Suprapubic skin (tissue), 4 donors: ENCODE data around the gene PNRC2. TPM values are rescaled to one million over a fixed set of nuclear protein-coding genes. Genes with fewer than 3 reads are reported as not detected.

Experiments used
- DNase-seq, 2 donors: peaks; one replicate each; pipeline ENCODE4 v3.0.0-alpha.2; 2019; ENCODE audit warnings: low spot score in 2 of 2
- H3K27ac ChIP-seq: fragments of 200-600 bp; sonication (generic); one replicate; pipeline ENCODE4 v1.5.1; 2019
- H3K27me3 ChIP-seq: fragments of 200-600 bp; sonication (generic); one replicate; pipeline ENCODE4 v1.5.1; 2019
- H3K36me3 ChIP-seq: fragments of 200-600 bp; sonication (generic); one replicate; pipeline ENCODE4 v1.5.1; 2019
- H3K4me1 ChIP-seq: fragments of 200-600 bp; sonication (generic); one replicate; pipeline ENCODE4 v1.5.1; 2019
- H3K4me3 ChIP-seq: fragments of 200-600 bp; sonication (generic); one replicate; pipeline ENCODE4 v1.5.1; 2019; ENCODE audit warnings: mild to moderate bottlenecking
- H3K9me3 ChIP-seq: fragments of 200-600 bp; sonication (generic); one replicate; pipeline ENCODE4 v1.5.1; 2019
- EP300 ChIP-seq: sonication (generic); formaldehyde crosslinking; IDR thresholded peaks from one replicate; pipeline ENCODE4 v1.6.1; 2017; ENCODE audit warnings: antibody characterized with exemption
- POLR2A ChIP-seq, 2 donors: fragments of 450-650 bp; IDR thresholded peaks; one replicate each; pipeline ENCODE4 v1.6.1; 2017; ENCODE audit warnings: antibody characterized with exemption in 2 of 2, mild to moderate bottlenecking in 2 of 2, moderate library complexity in 2 of 2
- POLR2AphosphoS5 ChIP-seq, 3 donors: sonication (generic); formaldehyde crosslinking; IDR thresholded peaks; one replicate each; pipeline ENCODE4 v1.6.1; 2017; ENCODE audit warnings: antibody characterized with exemption in 3 of 3
- WGBS: methylation state at CpG from one replicate; pipeline ENCODE4 v1.1.5; 2018; 5-methylcytosine and 5-hydroxymethylcytosine counted together
- total RNA-seq, 4 donors: library from RNA; depleted of rRNA; stranded (reverse); fragments of >200 nt; gene quantifications; one replicate each; pipeline ENCODE4 v1.1.0, GENCODE V29; 2016
- TF ChIP-seq, protein P1 (sequence below), 2 donors: fragments of 200-600 bp in 1 of 2; fragments of 450-650 bp in 1 of 2; sonication (generic) in 1 of 2; IDR thresholded peaks; one replicate each; pipeline ENCODE4 v1.5.1; 2016 to 2019; ENCODE audit warnings: antibody characterized with exemption in 2 of 2, mild to moderate bottlenecking in 1 of 2, moderate library complexity in 1 of 2

The PNRC2 gene
- 100 to 1,000 TPM in 1 of 4 donors, 10 to 100 TPM in 3; 80.4 to 101 (median 87.9) TPM for total RNA-seq

DNA sequence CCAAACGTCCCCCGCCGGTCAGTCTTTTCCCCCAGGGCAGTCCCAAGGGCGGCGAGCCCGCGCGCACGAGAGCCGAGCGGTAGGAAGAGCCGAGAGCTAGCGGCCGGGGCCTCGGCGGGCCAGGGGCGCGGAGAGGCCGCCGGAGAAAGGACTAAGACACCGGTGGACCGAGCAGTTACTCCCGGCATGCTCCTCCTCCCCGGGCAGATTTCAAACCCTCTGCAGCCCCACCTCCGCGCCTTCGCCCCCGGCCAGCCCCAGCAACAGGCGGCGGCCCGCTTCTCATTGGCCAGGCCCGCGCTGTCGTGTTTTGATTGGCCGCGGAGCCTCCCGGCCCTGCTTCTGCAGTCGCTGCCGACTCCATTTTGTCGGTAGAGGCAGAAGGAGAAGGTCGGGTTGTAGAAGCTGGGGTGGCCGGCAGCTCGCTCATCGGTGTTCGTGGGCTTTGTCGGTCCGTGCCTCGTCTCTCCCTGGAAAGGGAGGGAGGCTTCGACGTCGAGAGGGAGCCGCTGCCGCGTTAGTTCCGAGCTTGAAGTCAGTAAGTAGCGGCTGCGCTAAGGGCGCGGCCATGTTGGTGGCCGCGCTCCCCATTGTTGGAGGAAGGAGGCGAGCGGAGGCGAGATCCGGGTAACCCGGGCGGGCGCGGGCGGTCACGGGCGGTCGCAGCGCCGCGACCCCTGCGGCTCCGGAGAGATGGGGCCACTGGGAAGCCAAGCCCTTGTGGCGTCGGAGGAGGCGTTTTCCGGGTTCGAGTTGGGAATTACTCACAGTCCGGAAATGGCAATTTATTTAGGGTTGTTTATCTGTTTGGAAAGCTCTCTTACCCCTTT lies at the start of gene PNRC2:
Gene PNRC2 (plus strand): TSS at position 368 of the 830 bp plus-strand sequence. CDS start 1,630 bp downstream, outside the sequence.
- peak within 1 kb of the TSS; percentile 100 for H3K27ac ChIP-seq
- H3K9me3 ChIP-seq, result no peaks in the 10 kb centered on the region
- peaks cover 55% of the 10 kb centered on the region for H3K4me1 ChIP-seq
- no peak for TF ChIP-seq EP300
- TF ChIP-seq POLR2AphosphoS5 (IDR thresholded peaks at IDR 0.05), result peak; percentile 83 to 95 (median 94)
- peak; percentile 73 to 94 for TF ChIP-seq POLR2A (IDR thresholded peaks at IDR 0.05)
- WGBS, result under 1% methylated on average over 55 of the region's 84 CpGs
- H3K27me3 ChIP-seq, result no peaks in the 10 kb centered on the region
- peaks cover 15% of the 10 kb centered on the region for H3K36me3 ChIP-seq
- peak; percentile 98 to 99 for DNase-seq
- peak within 1 kb of the TSS; percentile 74 for H3K4me3 ChIP-seq

DNA sequence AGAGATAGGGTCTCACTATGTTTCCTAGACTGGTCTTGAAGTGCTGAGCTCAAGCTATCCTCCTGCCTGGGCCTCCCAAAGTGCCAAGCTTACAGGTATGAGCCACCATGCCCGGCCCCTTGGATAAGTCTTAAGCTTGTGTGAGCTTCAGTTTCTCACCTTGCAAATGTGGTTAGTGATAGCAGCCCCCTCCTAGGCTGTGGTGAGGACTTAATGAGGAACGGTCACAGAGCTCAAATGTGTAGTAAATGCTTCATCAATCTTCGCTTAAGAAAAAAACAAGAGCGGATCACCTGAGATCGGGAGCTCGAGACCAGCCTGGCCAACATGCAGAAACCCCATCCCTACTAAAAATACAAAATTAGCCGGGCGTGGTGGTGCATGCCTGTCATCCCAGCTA lies 49.5 kb upstream of the PNRC2 start:
- Histone ChIP-seq H3K27ac (no peak overlapping the region), H3K4me1 (peaks cover 16% of the 10 kb centered on the region), H3K9me3 (no peaks in the 10 kb centered on the region), H3K27me3 (no peaks in the 10 kb centered on the region), H3K36me3 (no peaks in the 10 kb centered on the region), H3K4me3 (no peak overlapping the region)
- no peak for DNase-seq
- 94% methylated on average over 8 of the region's 8 CpGs for WGBS
- TF ChIP-seq EP300 (no peak), POLR2A (IDR thresholded peaks at IDR 0.05) (no peak), POLR2AphosphoS5 (IDR thresholded peaks at IDR 0.05) (no peak)
- TF ChIP-seq, protein P1, sequence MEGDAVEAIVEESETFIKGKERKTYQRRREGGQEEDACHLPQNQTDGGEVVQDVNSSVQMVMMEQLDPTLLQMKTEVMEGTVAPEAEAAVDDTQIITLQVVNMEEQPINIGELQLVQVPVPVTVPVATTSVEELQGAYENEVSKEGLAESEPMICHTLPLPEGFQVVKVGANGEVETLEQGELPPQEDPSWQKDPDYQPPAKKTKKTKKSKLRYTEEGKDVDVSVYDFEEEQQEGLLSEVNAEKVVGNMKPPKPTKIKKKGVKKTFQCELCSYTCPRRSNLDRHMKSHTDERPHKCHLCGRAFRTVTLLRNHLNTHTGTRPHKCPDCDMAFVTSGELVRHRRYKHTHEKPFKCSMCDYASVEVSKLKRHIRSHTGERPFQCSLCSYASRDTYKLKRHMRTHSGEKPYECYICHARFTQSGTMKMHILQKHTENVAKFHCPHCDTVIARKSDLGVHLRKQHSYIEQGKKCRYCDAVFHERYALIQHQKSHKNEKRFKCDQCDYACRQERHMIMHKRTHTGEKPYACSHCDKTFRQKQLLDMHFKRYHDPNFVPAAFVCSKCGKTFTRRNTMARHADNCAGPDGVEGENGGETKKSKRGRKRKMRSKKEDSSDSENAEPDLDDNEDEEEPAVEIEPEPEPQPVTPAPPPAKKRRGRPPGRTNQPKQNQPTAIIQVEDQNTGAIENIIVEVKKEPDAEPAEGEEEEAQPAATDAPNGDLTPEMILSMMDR (IDR thresholded peaks at IDR 0.05), result no peak

- WGBS, result 77% methylated on average over 11 of the region's 11 CpGs
Observed at GRCh38 chr1:23910553-23911246, 48.9 kb upstream of the PNRC2 start.

DNA sequence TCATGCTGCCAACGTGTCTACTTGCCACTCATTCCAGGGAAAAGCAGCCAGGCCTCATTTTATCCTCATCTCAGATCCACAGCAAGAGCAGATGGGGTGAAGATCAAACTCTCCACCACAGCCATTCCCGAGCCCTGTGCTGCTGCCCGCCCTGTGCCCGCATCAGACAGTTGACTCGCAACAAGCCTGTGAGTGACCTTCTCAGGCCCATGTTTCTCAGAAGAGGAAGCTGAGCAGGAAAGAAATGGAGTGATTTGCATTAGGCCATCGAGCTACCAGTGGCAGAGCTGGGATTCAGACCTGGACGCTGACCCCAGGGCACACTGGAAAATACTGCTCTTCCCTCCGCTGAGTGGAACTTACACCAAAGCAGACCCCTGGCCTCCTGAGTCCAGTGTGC lies 47.7 kb upstream of the PNRC2 start:
- Histone ChIP-seq H3K27ac (no peak overlapping the region), H3K36me3 (no peaks in the 10 kb centered on the region), H3K9me3 (no peaks in the 10 kb centered on the region), H3K27me3 (no peaks in the 10 kb centered on the region), H3K4me1 (peaks cover 13% of the 10 kb centered on the region), H3K4me3 (no peak overlapping the region)
- no peak for DNase-seq
- whole genome bisulfite sequencing, result 82% methylated on average over 7 of the region's 8 CpGs
- no peak for TF ChIP-seq POLR2A (IDR thresholded peaks at IDR 0.05)
- TF ChIP-seq EP300, result no peak
- TF ChIP-seq POLR2AphosphoS5 (IDR thresholded peaks at IDR 0.05), result no peak
- TF ChIP-seq, protein P1 (IDR thresholded peaks at IDR 0.05), result no peak

More at GRCh38 chr1:23910553-23911246, 48.9 kb upstream of the PNRC2 start:
- H3K27me3 ChIP-seq, result no peaks in the 10 kb centered on the region
- peaks cover 16% of the 10 kb centered on the region for H3K4me1 ChIP-seq
- H3K9me3 ChIP-seq, result no peaks in the 10 kb centered on the region
- H3K36me3 ChIP-seq, result no peaks in the 10 kb centered on the region
- no peak overlapping the region for H3K27ac ChIP-seq
- DNase-seq, result no peak
- TF ChIP-seq POLR2A (IDR thresholded peaks at IDR 0.05) (no peak), EP300 (no peak), POLR2AphosphoS5 (IDR thresholded peaks at IDR 0.05) (no peak)
- TF ChIP-seq, protein P1 (IDR thresholded peaks at IDR 0.05), result no peak
- H3K4me3 ChIP-seq, result no peak overlapping the region

GRCh38 chr1:23913212-23913880 lies 46.3 kb upstream of the PNRC2 start, which contains the start of gene CNR2:
Gene CNR2, minus strand, starts transcription at chr1:23913362. Its CDS starts 37,745 bp downstream, at chr1:23875617.
- 78% methylated on average over 7 of the region's 7 CpGs for WGBS
- Histone ChIP-seq H3K9me3 (no peaks in the 10 kb centered on the region), H3K36me3 (no peaks in the 10 kb centered on the region), H3K4me1 (peaks cover 13% of the 10 kb centered on the region), H3K4me3 (no peak within 1 kb of the TSS), H3K27ac (no peak within 1 kb of the TSS), H3K27me3 (no peaks in the 10 kb centered on the region)
- DNase-seq, result no peak
- TF ChIP-seq POLR2AphosphoS5 (IDR thresholded peaks at IDR 0.05) (no peak), POLR2A (IDR thresholded peaks at IDR 0.05) (no peak), EP300 (no peak)
- TF ChIP-seq, protein P1 (IDR thresholded peaks at IDR 0.05), result no peak
